Right lobe of liver (tissue), 4 donors: Measurements from ENCODE around the gene OTUD7B.

ENCODE experiments used
- POLR2A ChIP-seq: fragments of 450-650 bp; IDR thresholded peaks from one replicate; pipeline ENCODE4 v1.6.1; 2017; ENCODE audit warnings: antibody characterized with exemption, mild to moderate bottlenecking
- TF ChIP-seq, protein P1 (sequence below), 4 donors: fragments of 200-600 bp in 3 of 4; fragments of 450-650 bp in 1 of 4; IDR thresholded peaks; one replicate each; pipeline versions ENCODE4 v1.5.1 to v1.8.0; 2016 to 2022; ENCODE audit warnings: antibody characterized with exemption in 4 of 4, mild to moderate bottlenecking in 2 of 4
- donor health status: DM: no; HTN: no; CAD: no.
- donor health status: DM: no; HTN: no; CAD: no.
- donor health status: DM: no; HTN: yes; CAD: no.

DNA sequence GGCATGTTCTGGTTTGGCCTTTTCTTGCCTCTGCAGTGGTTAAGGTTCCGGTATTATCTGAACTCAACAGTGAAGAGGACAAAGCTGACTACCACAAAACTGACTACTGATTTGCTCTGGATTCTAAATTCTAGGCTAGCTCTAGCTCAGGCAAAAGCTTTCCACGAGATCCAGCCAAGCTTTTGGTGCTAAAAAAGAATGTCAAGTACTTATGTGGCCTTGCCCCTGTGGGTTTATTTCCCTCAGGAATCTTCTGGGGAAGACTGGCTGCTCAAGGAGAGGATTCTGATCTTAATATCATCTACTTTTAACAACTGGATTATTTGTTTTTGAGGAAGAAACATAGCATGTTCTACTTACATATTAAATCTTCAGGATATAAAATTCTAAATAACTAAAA, 47.8 kb downstream of the OTUD7B start:
- TF ChIP-seq, protein P1, sequence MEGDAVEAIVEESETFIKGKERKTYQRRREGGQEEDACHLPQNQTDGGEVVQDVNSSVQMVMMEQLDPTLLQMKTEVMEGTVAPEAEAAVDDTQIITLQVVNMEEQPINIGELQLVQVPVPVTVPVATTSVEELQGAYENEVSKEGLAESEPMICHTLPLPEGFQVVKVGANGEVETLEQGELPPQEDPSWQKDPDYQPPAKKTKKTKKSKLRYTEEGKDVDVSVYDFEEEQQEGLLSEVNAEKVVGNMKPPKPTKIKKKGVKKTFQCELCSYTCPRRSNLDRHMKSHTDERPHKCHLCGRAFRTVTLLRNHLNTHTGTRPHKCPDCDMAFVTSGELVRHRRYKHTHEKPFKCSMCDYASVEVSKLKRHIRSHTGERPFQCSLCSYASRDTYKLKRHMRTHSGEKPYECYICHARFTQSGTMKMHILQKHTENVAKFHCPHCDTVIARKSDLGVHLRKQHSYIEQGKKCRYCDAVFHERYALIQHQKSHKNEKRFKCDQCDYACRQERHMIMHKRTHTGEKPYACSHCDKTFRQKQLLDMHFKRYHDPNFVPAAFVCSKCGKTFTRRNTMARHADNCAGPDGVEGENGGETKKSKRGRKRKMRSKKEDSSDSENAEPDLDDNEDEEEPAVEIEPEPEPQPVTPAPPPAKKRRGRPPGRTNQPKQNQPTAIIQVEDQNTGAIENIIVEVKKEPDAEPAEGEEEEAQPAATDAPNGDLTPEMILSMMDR (IDR thresholded peaks at IDR 0.05) = no peak
- TF ChIP-seq POLR2A = no peak
